ENCODE measurements around the gene TAP2. TPM values are rescaled to one million over a fixed set of nuclear protein-coding genes. Genes with fewer than 3 reads are reported as not detected.

The TAP2 gene
- total and polyA plus RNA-seq, 2 of the 13 experiments (the other 11 are each of a cell fraction or from before 2014, with no cell fraction given), result 10.3 to 17.6 TPM

DNA sequence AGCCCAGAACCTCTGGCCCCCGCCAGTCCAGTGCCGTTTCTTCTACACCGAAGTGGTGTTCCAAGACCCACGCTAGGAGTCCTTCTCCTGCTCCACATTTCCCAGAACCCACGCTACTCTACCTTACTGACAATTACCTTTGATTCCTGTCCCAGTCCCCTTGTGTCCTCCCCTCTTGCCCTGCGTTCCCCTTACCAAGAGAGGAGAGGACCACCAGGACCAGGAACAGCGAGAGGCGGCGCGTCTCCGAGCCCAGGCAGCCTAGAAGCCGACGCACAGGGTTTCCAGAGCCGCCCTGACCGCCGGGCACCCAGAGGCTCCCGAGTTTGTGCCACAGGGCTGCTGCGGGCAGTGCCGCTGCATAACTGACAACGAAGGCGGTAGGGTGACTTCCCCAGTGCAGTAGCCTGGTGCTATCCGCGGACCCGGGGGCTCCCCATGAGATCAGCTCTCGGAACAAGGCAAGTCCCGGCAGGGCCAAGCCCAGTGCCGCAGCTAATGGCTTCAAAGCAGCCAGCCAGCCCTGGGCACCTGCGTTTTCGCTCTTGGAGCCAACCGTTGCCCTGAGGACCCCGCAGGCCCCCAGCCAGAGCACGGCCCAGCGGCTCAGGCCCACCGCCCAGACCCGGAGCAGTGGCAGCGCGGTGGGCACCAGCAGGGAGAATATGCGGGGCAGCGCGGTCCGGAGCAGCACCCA, 14.5 kb upstream of the TAP2 start (continued):
- TF ChIP-seq ZNF207 (IDR thresholded peaks at IDR 0.05; ENCODE audit: borderline replicate concordance), result no peak
- TF ChIP-seq RBAK (CRISPR knock-in tag; IDR thresholded peaks at IDR 0.05), result no peak; the same call in 1 of the 2 replicates
- no peak for TF ChIP-seq ZFX (CRISPR knock-in tag; IDR thresholded peaks at IDR 0.05; ENCODE audit: low read depth)
- TF ChIP-seq SAP130 (CRISPR knock-in tag; IDR thresholded peaks at IDR 0.05; ENCODE audit: low read depth), result peak; percentile 34; the same call in 1 of the 2 replicates
- TF ChIP-seq NR3C1 (CRISPR knock-in tag; IDR thresholded peaks at IDR 0.05), result no peak
- no peak for TF ChIP-seq HCFC1 (IDR thresholded peaks at IDR 0.05; ENCODE audit: low read depth, low read length)
- no peak for TF ChIP-seq ZBTB42 (CRISPR knock-in tag; IDR thresholded peaks at IDR 0.05)
- no peak for TF ChIP-seq ZMYM4 (CRISPR knock-in tag; IDR thresholded peaks at IDR 0.05)
- TF ChIP-seq, protein P1, sequence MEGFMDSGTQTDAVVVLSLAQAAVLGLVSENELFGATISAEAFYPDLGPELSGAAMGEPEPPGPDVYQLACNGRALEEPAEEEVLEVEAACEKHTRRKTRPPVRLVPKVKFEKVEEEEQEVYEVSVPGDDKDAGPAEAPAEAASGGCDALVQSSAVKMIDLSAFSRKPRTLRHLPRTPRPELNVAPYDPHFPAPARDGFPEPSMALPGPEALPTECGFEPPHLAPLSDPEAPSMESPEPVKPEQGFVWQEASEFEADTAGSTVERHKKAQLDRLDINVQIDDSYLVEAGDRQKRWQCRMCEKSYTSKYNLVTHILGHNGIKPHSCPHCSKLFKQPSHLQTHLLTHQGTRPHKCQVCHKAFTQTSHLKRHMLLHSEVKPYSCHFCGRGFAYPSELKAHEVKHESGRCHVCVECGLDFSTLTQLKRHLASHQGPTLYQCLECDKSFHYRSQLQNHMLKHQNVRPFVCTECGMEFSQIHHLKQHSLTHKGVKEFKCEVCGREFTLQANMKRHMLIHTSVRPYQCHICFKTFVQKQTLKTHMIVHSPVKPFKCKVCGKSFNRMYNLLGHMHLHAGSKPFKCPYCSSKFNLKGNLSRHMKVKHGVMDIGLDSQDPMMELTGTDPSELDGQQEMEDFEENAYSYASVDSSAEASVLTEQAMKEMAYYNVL (CRISPR knock-in tag; IDR thresholded peaks at IDR 0.05; ENCODE audit: borderline replicate concordance), result no peak
- TF ChIP-seq ISX (CRISPR knock-in tag; conservative IDR thresholded peaks at IDR 0.05), result no peak
- no peak for TF ChIP-seq HNRNPLL (IDR thresholded peaks at IDR 0.05; ENCODE audit: low read depth, low read length, poor library complexity, severe bottlenecking)
- TF ChIP-seq ZKSCAN5 (CRISPR knock-in tag; IDR thresholded peaks at IDR 0.05), result no peak
- TF ChIP-seq PTBP1 (IDR thresholded peaks at IDR 0.05; ENCODE audit: low read depth, low read length, poor library complexity, severe bottlenecking), result no peak
- TF ChIP-seq SP2 (CRISPR knock-in tag; IDR thresholded peaks at IDR 0.05), result no peak; the same call in 1 of the 2 replicates
- TF ChIP-seq ZNF83 (CRISPR knock-in tag; IDR thresholded peaks at IDR 0.05; ENCODE audit: borderline replicate concordance), result no peak
- TF ChIP-seq KDM5A (IDR thresholded peaks at IDR 0.05; ENCODE audit: borderline replicate concordance, low read length), result no peak; the same call in 1 of the 2 replicates
- TF ChIP-seq, protein P2, sequence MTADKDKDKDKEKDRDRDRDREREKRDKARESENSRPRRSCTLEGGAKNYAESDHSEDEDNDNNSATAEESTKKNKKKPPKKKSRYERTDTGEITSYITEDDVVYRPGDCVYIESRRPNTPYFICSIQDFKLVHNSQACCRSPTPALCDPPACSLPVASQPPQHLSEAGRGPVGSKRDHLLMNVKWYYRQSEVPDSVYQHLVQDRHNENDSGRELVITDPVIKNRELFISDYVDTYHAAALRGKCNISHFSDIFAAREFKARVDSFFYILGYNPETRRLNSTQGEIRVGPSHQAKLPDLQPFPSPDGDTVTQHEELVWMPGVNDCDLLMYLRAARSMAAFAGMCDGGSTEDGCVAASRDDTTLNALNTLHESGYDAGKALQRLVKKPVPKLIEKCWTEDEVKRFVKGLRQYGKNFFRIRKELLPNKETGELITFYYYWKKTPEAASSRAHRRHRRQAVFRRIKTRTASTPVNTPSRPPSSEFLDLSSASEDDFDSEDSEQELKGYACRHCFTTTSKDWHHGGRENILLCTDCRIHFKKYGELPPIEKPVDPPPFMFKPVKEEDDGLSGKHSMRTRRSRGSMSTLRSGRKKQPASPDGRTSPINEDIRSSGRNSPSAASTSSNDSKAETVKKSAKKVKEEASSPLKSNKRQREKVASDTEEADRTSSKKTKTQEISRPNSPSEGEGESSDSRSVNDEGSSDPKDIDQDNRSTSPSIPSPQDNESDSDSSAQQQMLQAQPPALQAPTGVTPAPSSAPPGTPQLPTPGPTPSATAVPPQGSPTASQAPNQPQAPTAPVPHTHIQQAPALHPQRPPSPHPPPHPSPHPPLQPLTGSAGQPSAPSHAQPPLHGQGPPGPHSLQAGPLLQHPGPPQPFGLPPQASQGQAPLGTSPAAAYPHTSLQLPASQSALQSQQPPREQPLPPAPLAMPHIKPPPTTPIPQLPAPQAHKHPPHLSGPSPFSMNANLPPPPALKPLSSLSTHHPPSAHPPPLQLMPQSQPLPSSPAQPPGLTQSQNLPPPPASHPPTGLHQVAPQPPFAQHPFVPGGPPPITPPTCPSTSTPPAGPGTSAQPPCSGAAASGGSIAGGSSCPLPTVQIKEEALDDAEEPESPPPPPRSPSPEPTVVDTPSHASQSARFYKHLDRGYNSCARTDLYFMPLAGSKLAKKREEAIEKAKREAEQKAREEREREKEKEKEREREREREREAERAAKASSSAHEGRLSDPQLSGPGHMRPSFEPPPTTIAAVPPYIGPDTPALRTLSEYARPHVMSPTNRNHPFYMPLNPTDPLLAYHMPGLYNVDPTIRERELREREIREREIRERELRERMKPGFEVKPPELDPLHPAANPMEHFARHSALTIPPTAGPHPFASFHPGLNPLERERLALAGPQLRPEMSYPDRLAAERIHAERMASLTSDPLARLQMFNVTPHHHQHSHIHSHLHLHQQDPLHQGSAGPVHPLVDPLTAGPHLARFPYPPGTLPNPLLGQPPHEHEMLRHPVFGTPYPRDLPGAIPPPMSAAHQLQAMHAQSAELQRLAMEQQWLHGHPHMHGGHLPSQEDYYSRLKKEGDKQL (CRISPR knock-in tag; IDR thresholded peaks at IDR 0.05; ENCODE audit: low read depth), result no peak
- TF ChIP-seq, protein P3, sequence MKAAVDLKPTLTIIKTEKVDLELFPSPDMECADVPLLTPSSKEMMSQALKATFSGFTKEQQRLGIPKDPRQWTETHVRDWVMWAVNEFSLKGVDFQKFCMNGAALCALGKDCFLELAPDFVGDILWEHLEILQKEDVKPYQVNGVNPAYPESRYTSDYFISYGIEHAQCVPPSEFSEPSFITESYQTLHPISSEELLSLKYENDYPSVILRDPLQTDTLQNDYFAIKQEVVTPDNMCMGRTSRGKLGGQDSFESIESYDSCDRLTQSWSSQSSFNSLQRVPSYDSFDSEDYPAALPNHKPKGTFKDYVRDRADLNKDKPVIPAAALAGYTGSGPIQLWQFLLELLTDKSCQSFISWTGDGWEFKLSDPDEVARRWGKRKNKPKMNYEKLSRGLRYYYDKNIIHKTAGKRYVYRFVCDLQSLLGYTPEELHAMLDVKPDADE (CRISPR knock-in tag; IDR thresholded peaks at IDR 0.05), result no peak
- 0 out of 2 replicates have a peak, but pooled peaks have one; percentile 26 for TF ChIP-seq ZNF747 (CRISPR knock-in tag; IDR thresholded peaks at IDR 0.05; ENCODE audit: borderline replicate concordance)
- no peak for TF ChIP-seq PHF20 (CRISPR knock-in tag; IDR thresholded peaks at IDR 0.05)
- TF ChIP-seq KDM3A (CRISPR knock-in tag; IDR thresholded peaks at IDR 0.05; ENCODE audit: low read depth), result no peak
- no peak; the same call in 1 of the 2 replicates for TF ChIP-seq SAFB2 (CRISPR knock-in tag; IDR thresholded peaks at IDR 0.05; ENCODE audit: borderline replicate concordance, low read depth)
